ENCODE results near the gene LTB. TPM values are rescaled to one million over a fixed set of nuclear protein-coding genes. Genes with fewer than 3 reads are reported as not detected.

Gene LTB
- total and polyA plus RNA-seq, 2 donors (not counting 3 experiments of a cell fraction or from before 2014, with no cell fraction given) = 1.2 to 2.1 TPM

DNA sequence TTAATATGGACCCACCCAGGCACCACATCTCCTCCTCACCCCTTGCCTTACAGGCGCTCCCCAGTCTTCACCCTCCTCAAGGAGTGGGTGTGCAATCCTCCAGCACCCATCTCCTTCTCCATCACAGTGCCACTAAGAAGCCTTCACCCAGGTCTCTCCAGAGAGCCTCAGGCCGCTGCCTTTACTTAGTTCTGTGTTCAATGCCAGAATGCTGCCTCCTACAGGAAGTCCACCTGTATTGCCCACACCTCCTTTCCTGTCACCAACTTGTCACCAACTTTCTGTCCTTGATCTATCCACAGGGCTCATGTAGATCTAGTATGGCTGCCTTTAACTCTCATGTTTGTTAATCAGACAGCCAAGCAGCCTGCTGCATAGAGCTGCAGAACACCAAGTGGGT lies 3.3 kb upstream of the LTB start:
- no peak for TF ChIP-seq MAX (IDR thresholded peaks at IDR 0.05; ENCODE audit: insufficient read depth, insufficient read length)
- TF ChIP-seq FOS (IDR thresholded peaks at IDR 0.05; ENCODE audit: borderline replicate concordance, insufficient read depth, low read length) = no peak
- no peak for TF ChIP-seq POLR2AphosphoS5 (IDR thresholded peaks at IDR 0.05; ENCODE audit: insufficient read depth, low read depth, low read length)
- TF ChIP-seq EZH2 (IDR thresholded peaks at IDR 0.05; ENCODE audit: borderline replicate concordance, low read depth, low read length, severe bottlenecking) = no peak
- no peak for TF ChIP-seq MYC (IDR thresholded peaks at IDR 0.05; ENCODE audit: low read depth, low read length)
- no peak for TF ChIP-seq JUN (IDR thresholded peaks at IDR 0.05; ENCODE audit: borderline replicate concordance, insufficient read depth, insufficient read length, low read depth)
- TF ChIP-seq, protein P1, sequence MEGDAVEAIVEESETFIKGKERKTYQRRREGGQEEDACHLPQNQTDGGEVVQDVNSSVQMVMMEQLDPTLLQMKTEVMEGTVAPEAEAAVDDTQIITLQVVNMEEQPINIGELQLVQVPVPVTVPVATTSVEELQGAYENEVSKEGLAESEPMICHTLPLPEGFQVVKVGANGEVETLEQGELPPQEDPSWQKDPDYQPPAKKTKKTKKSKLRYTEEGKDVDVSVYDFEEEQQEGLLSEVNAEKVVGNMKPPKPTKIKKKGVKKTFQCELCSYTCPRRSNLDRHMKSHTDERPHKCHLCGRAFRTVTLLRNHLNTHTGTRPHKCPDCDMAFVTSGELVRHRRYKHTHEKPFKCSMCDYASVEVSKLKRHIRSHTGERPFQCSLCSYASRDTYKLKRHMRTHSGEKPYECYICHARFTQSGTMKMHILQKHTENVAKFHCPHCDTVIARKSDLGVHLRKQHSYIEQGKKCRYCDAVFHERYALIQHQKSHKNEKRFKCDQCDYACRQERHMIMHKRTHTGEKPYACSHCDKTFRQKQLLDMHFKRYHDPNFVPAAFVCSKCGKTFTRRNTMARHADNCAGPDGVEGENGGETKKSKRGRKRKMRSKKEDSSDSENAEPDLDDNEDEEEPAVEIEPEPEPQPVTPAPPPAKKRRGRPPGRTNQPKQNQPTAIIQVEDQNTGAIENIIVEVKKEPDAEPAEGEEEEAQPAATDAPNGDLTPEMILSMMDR (IDR thresholded peaks at IDR 0.05; ENCODE audit: extremely low read depth in 1 of 2, insufficient read depth in 1 of 2, low read depth in 1 of 2, low read length in 2 of 2) = peak; percentile 21 to 35
- Histone ChIP-seq H2AFZ (ENCODE audit: low read depth, low read length) (no peak overlapping the region), H3K4me1 (ENCODE audit: control insufficient read depth, extremely low read depth, insufficient read depth, low read length) (peaks cover 13% of the 10 kb centered on the region), H3K27me3 (ENCODE audit: control insufficient read depth in 2 of 2, insufficient read depth in 2 of 2, low read length in 2 of 2) (no peaks in the 10 kb centered on the region), H4K20me1 (replicated peaks; ENCODE audit: control insufficient read depth, extremely low read depth, insufficient read depth, low read length) (no peaks in the 10 kb centered on the region), H3K27ac (ENCODE audit: insufficient read depth, low read depth, low read length) (no peak overlapping the region), H3K9me3 (replicated peaks; ENCODE audit: control insufficient read depth, insufficient read depth, low read length) (no peaks in the 10 kb centered on the region), H3K36me3 (ENCODE audit: control insufficient read depth in 2 of 2, extremely low read depth in 1 of 2, insufficient read depth in 2 of 2, low read length in 2 of 2) (no peaks in the 10 kb centered on the region), H3K9me1 (replicated peaks; ENCODE audit: control insufficient read depth, extremely low read depth, insufficient read depth, low read length) (no peaks in the 10 kb centered on the region), H3K79me2 (ENCODE audit: control insufficient read depth, insufficient read depth, low read length) (peaks cover 10% of the 10 kb centered on the region), H3K4me2 (ENCODE audit: insufficient read depth, low read length) (no peak overlapping the region), H3K4me3 (replicated peaks in 1 of 3; ENCODE audit: insufficient read depth in 1 of 3, low read depth in 1 of 3, low read length in 3 of 3) (no peak overlapping the region), H3K9ac (replicated peaks; ENCODE audit: extremely low read depth, insufficient read depth, low read length) (no peak overlapping the region)
- intact Hi-C loops (cut with micrococcal nuclease) = no loop called here
- dilution Hi-C loops (cut with MboI; ENCODE audit: extremely low pct_ligation_motif_present, low sequenced_read_pairs) = no loop called here
- ChIA-PET CTCF (interaction anchor here (3.2 to 32.6 kb wide), 3 partner anchors 10 to 29 kb away, joined by 16 to 1517 read pairs (median 286); partner anchors contain the start of genes ATP6V1G2, DDX39B, NCR3 and NFKBIL1), POLR2A (no interaction called here)
- DNase-seq (ENCODE audit: low read depth, low spot score) (no peak), FAIRE-seq (peak; percentile 46)
- no TSS peak for BruUV-seq (replicated peaks)
